ENCODE data around the gene KRT10.

DNA sequence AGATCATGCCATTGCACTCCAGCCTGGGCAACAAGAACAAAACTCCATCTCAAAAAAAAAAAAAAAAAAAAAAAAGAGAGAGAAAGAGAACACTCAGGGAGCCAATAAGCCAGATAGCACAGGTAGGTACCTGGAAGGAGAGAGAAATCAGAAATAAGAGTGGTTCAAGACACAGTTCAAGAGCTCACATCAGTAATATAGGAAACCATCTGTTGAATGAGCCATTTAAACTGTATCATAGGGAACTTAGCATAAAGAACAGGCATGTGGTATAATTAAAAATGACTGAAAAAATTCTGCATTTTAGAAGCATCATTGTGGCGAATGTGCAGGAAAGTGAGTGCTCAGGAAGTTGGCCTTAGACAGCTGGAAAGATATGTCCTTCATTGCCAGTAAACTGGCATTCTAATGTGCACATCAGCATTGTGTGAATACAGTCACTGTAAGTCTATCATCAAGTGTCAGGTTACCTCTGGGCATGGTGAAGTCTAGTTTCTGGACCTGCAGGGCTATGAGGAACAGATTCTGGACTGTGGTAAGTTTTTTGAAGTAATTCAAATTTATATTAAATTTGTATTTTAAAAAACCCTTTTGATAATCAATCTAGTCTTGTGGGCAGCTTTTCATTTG, 24.2 kb upstream of the KRT10 start:
- TF ChIP-seq, protein P1, sequence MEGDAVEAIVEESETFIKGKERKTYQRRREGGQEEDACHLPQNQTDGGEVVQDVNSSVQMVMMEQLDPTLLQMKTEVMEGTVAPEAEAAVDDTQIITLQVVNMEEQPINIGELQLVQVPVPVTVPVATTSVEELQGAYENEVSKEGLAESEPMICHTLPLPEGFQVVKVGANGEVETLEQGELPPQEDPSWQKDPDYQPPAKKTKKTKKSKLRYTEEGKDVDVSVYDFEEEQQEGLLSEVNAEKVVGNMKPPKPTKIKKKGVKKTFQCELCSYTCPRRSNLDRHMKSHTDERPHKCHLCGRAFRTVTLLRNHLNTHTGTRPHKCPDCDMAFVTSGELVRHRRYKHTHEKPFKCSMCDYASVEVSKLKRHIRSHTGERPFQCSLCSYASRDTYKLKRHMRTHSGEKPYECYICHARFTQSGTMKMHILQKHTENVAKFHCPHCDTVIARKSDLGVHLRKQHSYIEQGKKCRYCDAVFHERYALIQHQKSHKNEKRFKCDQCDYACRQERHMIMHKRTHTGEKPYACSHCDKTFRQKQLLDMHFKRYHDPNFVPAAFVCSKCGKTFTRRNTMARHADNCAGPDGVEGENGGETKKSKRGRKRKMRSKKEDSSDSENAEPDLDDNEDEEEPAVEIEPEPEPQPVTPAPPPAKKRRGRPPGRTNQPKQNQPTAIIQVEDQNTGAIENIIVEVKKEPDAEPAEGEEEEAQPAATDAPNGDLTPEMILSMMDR (IDR thresholded peaks at IDR 0.05; ENCODE audit: insufficient read depth, low read depth, low read length) = no peak
- no peak for TF ChIP-seq EZH2 (IDR thresholded peaks at IDR 0.05; ENCODE audit: insufficient read depth, low read length)
